Activated CD8-positive, alpha-beta T cell treated with anti-CD3 and anti-CD28 coated beads for 36 hours (primary cell): ENCODE data around the gene MYBBP1A. TPM values are rescaled to one million over a fixed set of nuclear protein-coding genes. Genes with fewer than 3 reads are reported as not detected.

ENCODE experiments used
- ATAC-seq: fragments of 200-7000 bp; cut with Tn5 transposase; one replicate; pipeline ENCODE4 v1.10.0; 2021; ENCODE audit warnings: mild to moderate bottlenecking, moderate library complexity
- CTCF ChIA-PET: fragments of 350-600 bp; sonication (Branson Sonifier 250); formaldehyde crosslinking; loops from one replicate; lab custom pipeline; 2021; ENCODE audit warnings: antibody characterized with exemption; lab: Charles Lee
- POLR2A ChIA-PET: fragments of 350-600 bp; sonication (Branson Sonifier 250); formaldehyde crosslinking; loops from one replicate; lab custom pipeline; 2021; ENCODE audit warnings: antibody characterized with exemption; lab: Charles Lee
- DNase-seq: peaks from one replicate; pipeline ENCODE4 v3.0.0-alpha.2; 2020
- H3K27ac Mint-ChIP-seq: one replicate; pipeline ENCODE4 v1.8.0; 2021; ENCODE audit warnings: mild to moderate bottlenecking, mixed read lengths
- H3K27me3 Mint-ChIP-seq: one replicate; pipeline ENCODE4 v1.8.0; 2021; ENCODE audit warnings: mixed read lengths
- H3K36me3 Mint-ChIP-seq: one replicate; pipeline ENCODE4 v1.8.0; 2021; ENCODE audit warnings: low read depth, mixed read lengths
- H3K4me1 Mint-ChIP-seq: one replicate; pipeline ENCODE4 v1.8.0; 2021; ENCODE audit warnings: low read depth, mixed read lengths
- H3K4me3 Mint-ChIP-seq: one replicate; pipeline ENCODE4 v1.8.0; 2021; ENCODE audit warnings: mild to moderate bottlenecking, moderate library complexity, mixed read lengths
- H3K9me3 Mint-ChIP-seq: one replicate; pipeline ENCODE4 v1.8.0; 2021; ENCODE audit warnings: mixed read lengths
- intact Hi-C: fragments of 100-400 bp; cut with micrococcal nuclease; formaldehyde crosslinking; loops from one replicate; pipeline ENCODE4 v1.10.0; 2022
- total RNA-seq, 2 experiments: library from RNA; stranded (reverse); gene quantifications; one replicate each; pipeline ENCODE4 v1.2.3, GENCODE V29; 2021
- TF ChIP-seq, protein P1 (sequence below): fragments of 200-600 bp; IDR thresholded peaks from one replicate; pipeline ENCODE4 v1.8.0; 2022; ENCODE audit warnings: antibody characterized with exemption, mild to moderate bottlenecking

The MYBBP1A gene
- total RNA-seq, 2 experiments from 2014 or later: 104 to 107 TPM

DNA sequence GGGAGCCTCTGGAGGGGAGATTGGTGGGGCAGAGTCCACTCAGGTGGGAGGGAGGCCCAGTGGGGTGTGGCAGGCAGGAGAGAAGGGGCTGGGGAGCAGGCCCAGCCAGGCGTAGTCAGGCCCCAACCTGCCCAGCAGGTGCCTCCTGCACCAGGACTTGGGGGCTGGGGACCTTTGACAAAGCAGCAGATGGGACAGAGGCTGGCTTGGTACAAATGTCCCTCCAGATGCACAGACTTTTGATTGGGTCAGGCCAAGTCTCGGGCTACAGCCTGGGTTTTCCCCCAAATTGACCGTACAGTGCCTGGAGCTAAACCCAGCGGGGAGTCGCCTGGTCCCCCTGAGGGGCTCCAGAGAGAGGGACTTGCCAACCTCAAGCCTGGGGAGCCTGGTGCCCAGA lies 4.8 kb upstream of the MYBBP1A start:
- H3K27me3 Mint-ChIP-seq: no peaks in the 10 kb centered on the region
- ChIA-PET CTCF (interaction anchor here (1.4 to 1.5 kb wide), 2 partner anchors 7 to 67 kb away, joined by 4 to 5 read pairs; no protein-coding TSS in a partner anchor), POLR2A (interaction anchor here (1.0 to 1.3 kb wide), 2 partner anchors 8 to 16 kb away, joined by 3 to 4 read pairs; no protein-coding TSS in a partner anchor)
- DNase-seq (no peak), ATAC-seq (no peak)
- TF ChIP-seq, protein P1, sequence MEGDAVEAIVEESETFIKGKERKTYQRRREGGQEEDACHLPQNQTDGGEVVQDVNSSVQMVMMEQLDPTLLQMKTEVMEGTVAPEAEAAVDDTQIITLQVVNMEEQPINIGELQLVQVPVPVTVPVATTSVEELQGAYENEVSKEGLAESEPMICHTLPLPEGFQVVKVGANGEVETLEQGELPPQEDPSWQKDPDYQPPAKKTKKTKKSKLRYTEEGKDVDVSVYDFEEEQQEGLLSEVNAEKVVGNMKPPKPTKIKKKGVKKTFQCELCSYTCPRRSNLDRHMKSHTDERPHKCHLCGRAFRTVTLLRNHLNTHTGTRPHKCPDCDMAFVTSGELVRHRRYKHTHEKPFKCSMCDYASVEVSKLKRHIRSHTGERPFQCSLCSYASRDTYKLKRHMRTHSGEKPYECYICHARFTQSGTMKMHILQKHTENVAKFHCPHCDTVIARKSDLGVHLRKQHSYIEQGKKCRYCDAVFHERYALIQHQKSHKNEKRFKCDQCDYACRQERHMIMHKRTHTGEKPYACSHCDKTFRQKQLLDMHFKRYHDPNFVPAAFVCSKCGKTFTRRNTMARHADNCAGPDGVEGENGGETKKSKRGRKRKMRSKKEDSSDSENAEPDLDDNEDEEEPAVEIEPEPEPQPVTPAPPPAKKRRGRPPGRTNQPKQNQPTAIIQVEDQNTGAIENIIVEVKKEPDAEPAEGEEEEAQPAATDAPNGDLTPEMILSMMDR: no peak
- H3K4me3 Mint-ChIP-seq: no peak overlapping the region
- intact Hi-C loops: loop anchor here (10.0 kb wide), 1 partner anchor 145 kb away; the partner anchor contains the start of gene PELP1
- H3K4me1 Mint-ChIP-seq: peaks cover 37% of the 10 kb centered on the region
- H3K27ac Mint-ChIP-seq: no peak overlapping the region
- no peaks in the 10 kb centered on the region for H3K36me3 Mint-ChIP-seq
- no peaks in the 10 kb centered on the region for H3K9me3 Mint-ChIP-seq

- intact Hi-C loops: no loop called here
- POLR2A ChIA-PET: no interaction called here
- no peak overlapping the region for H3K4me3 Mint-ChIP-seq
- DNase-seq (no peak), ATAC-seq (no peak)
- H3K4me1 Mint-ChIP-seq: peaks cover 38% of the 10 kb centered on the region
- H3K9me3 Mint-ChIP-seq: no peaks in the 10 kb centered on the region
- TF ChIP-seq, protein P1: no peak
- no peak overlapping the region for H3K27ac Mint-ChIP-seq
- CTCF ChIA-PET: interaction anchor here (1.4 to 1.5 kb wide), 2 partner anchors 8 to 67 kb away, joined by 4 to 5 read pairs; no protein-coding TSS in a partner anchor
- no peaks in the 10 kb centered on the region for H3K27me3 Mint-ChIP-seq
- H3K36me3 Mint-ChIP-seq: peaks cover 5% of the 10 kb centered on the region
Observed at GRCh38 chr17:4559139-4559791, 4.1 kb upstream of the MYBBP1A start.

GRCh38 chr17:4558347-4558971 lies 3.3 kb upstream of the MYBBP1A start:
- CTCF ChIA-PET: interaction anchor here (1.5 kb wide), 1 partner anchor 9 kb away, joined by 4 read pairs; no protein-coding TSS in a partner anchor
- TF ChIP-seq, protein P1: no peak
- Mint-ChIP-seq H3K4me3 (no peak overlapping the region), H3K27ac (no peak overlapping the region), H3K27me3 (no peaks in the 10 kb centered on the region), H3K36me3 (peaks cover 13% of the 10 kb centered on the region), H3K9me3 (no peaks in the 10 kb centered on the region), H3K4me1 (peaks cover 41% of the 10 kb centered on the region)
- ATAC-seq (no peak), DNase-seq (no peak)
- POLR2A ChIA-PET: no interaction called here
- intact Hi-C loops: no loop called here

GRCh38 chr17:4557626-4558346 lies 2.6 kb upstream of the MYBBP1A start:
- Mint-ChIP-seq H3K36me3 (peaks cover 13% of the 10 kb centered on the region), H3K9me3 (no peaks in the 10 kb centered on the region), H3K27ac (no peak overlapping the region), H3K27me3 (no peaks in the 10 kb centered on the region), H3K4me1 (peaks cover 34% of the 10 kb centered on the region), H3K4me3 (no peak overlapping the region)
- DNase-seq: peak; percentile 19
- ChIA-PET POLR2A (no interaction called here), CTCF (interaction anchor here (2.0 to 7.9 kb wide), 2 partner anchors 8 to 12 kb away, joined by 5 to 51 read pairs; no protein-coding TSS in a partner anchor)
- no peak for ATAC-seq
- TF ChIP-seq, protein P1: no peak
- intact Hi-C loops: no loop called here
